H54 (cell line): Measurements from ENCODE around the gene LENG9.
"Not testable (repeated sequence)": the region's sequence is repeated elsewhere in the genome, so short reads cannot be mapped to it uniquely, and the experiment has no call there.

Experiments used
- DNase-seq: peaks from one replicate; pipeline ENCODE4 v3.0.0; 2011; ENCODE audit warnings: low spot score, mixed read lengths; ENCODE audit not compliant: insufficient read length
- FAIRE-seq: peaks from 3 replicates; lab custom pipeline; 2011; peaks lifted over from hg19 to GRCh38; lab: Jason Lieb, UNC
- POLR2A ChIP-seq: IDR thresholded peaks from 2 replicates; pipeline ENCODE4 v1.6.1; 2011; ENCODE audit warnings: low read depth, mild to moderate bottlenecking, low read length

Gene LENG9

GRCh38 chr19:54449701-54450069 lies 13.9 kb downstream of the LENG9 start:
- FAIRE-seq (no peak), DNase-seq (no peak)
- TF ChIP-seq POLR2A, result no peak

GRCh38 chr19:54448774-54449700 lies 14.5 kb downstream of the LENG9 start, which contains the start of gene LENG8:
Gene LENG8, plus strand, starts transcription at chr19:54449199. Its CDS starts 2,146 bp downstream, at chr19:54451345.
- peak; percentile 97 for TF ChIP-seq POLR2A
- peak; percentile 53 for FAIRE-seq
- DNase-seq, result peak; percentile 99

- DNase-seq, result no peak
- FAIRE-seq, result no peak
- TF ChIP-seq POLR2A, result 0 out of 2 replicates have a peak, but pooled peaks have one; percentile 27
Observed at GRCh38 chr19:54448040-54448773, 15.4 kb downstream of the LENG9 start.

- not testable (repeated sequence) for FAIRE-seq, DNase-seq
Observed at GRCh38 chr19:54446349-54446748, 17.2 kb downstream of the LENG9 start.

- TF ChIP-seq POLR2A, result no peak
- FAIRE-seq (no peak), DNase-seq (no peak)
Observed at GRCh38 chr19:54444737-54445136, 18.8 kb downstream of the LENG9 start.

- no peak for FAIRE-seq
- DNase-seq, result no peak
- TF ChIP-seq POLR2A, result no peak
Observed at GRCh38 chr19:54440641-54441040, 22.9 kb downstream of the LENG9 start.

- TF ChIP-seq POLR2A, result no peak
- DNase-seq (no peak), FAIRE-seq (no peak)
Observed at GRCh38 chr19:54439174-54439851, 24.3 kb downstream of the LENG9 start.

- no peak for TF ChIP-seq POLR2A
- no peak for DNase-seq
- no peak for FAIRE-seq
Observed at GRCh38 chr19:54436628-54437252, 26.8 kb downstream of the LENG9 start.

- no peak for FAIRE-seq
- no peak for DNase-seq
- TF ChIP-seq POLR2A, result no peak
Observed at GRCh38 chr19:54436031-54436523, 27.5 kb downstream of the LENG9 start.

GRCh38 chr19:54435551-54436016 lies 28.0 kb downstream of the LENG9 start:
- DNase-seq (no peak), FAIRE-seq (no peak)
- TF ChIP-seq POLR2A, result no peak

GRCh38 chr19:54434873-54435214 lies 28.7 kb downstream of the LENG9 start:
- TF ChIP-seq POLR2A, result no peak
- FAIRE-seq, result no peak
- no peak for DNase-seq

- no peak for TF ChIP-seq POLR2A
- no peak for FAIRE-seq
Observed at GRCh38 chr19:54434112-54434872, 29.3 kb downstream of the LENG9 start.

More at GRCh38 chr19:54434112-54434872, 29.3 kb downstream of the LENG9 start:
- no peak for DNase-seq
